K562 (cell line): ENCODE results near the gene WWOX. TPM values are rescaled to one million over a fixed set of nuclear protein-coding genes. Genes with fewer than 3 reads are reported as not detected.

Source experiments
- ATAC-seq: fragments of 200-7000 bp; cut with Tn5 transposase; 3 replicates; pipeline ENCODE4 v1.9.1; 2020; ENCODE audit warnings: moderate library complexity
- BruUV-seq: library from RNA; stranded (reverse); fragments of 400-500 nt; replicated peaks from 2 replicates; lab custom pipeline; 2021; lab: Mats Ljungman, UMichigan
- CTCF ChIA-PET: fragments of 300-600 bp; formaldehyde crosslinking; extraction: SDS; loops from one replicate; lab custom pipeline; 2021; ENCODE audit warnings: low intra/inter-chr PET ratio; lab: Yijun Ruan, JAX
- POLR2A ChIA-PET: fragments of 300-600, 350-650 bp; sonication (Branson Sonifier 250); formaldehyde crosslinking; extraction: SDS; loops from one replicate; lab custom pipeline; 2021; ENCODE audit warnings: antibody characterized with exemption, inconsistent platforms; lab: Yijun Ruan, JAX
- DNase-seq, 4 experiments: peaks; one replicate each; pipeline versions ENCODE4 v3.0.0 to v3.0.0-alpha.2; 2011 to 2018; ENCODE audit warnings: low spot score in 3 of 4, mixed read lengths in 3 of 4; ENCODE audit errors: extremely low read depth in 1 of 4
- FAIRE-seq: peaks from 2 replicates; lab custom pipeline; 2011; peaks lifted over from hg19 to GRCh38; lab: Jason Lieb, UNC
- H2AFZ ChIP-seq: 2 replicates; pipeline ENCODE4 v1.6.0; 2011; ENCODE audit warnings: low read depth, low read length, control low read depth, inconsistent platforms
- H3K27ac ChIP-seq: fragments of 200-600 bp; 3 replicates; pipeline ENCODE4 v1.8.0; 2011; ENCODE audit warnings: low read depth, mild to moderate bottlenecking, control low read depth, inconsistent platforms, low read length, moderate library complexity, mixed read lengths; ENCODE audit errors: extremely low read depth
- H3K27me3 ChIP-seq, 2 experiments: fragments of 300-600 bp in 1 of 2; 2 replicates in 1 of 2; 3 replicates in 1 of 2; pipeline versions ENCODE4 v1.6.0 to v1.8.0; 2011; ENCODE audit warnings: inconsistent platforms in 2 of 2, low read length in 2 of 2, mild to moderate bottlenecking in 1 of 2, mixed read lengths in 1 of 2, moderate library complexity in 1 of 2; ENCODE audit not compliant: control insufficient read depth in 2 of 2, insufficient read depth in 2 of 2
- H3K36me3 ChIP-seq: fragments of 300-600 bp; 3 replicates; pipeline ENCODE4 v1.8.0; 2011; ENCODE audit warnings: mild to moderate bottlenecking, low read length, inconsistent platforms; ENCODE audit not compliant: control insufficient read depth, insufficient read depth
- H3K4me1 ChIP-seq, 2 experiments: fragments of 200-600 bp in 1 of 2; replicated peaks in 1 of 2; 2 replicates in 1 of 2; 3 replicates in 1 of 2; pipeline versions ENCODE4 v1.5.1 to v1.8.0; 2011; ENCODE audit warnings: inconsistent platforms in 2 of 2, low read length in 2 of 2, mild to moderate bottlenecking in 1 of 2, mixed read lengths in 1 of 2, moderate library complexity in 1 of 2; ENCODE audit not compliant: control insufficient read depth in 2 of 2, insufficient read depth in 2 of 2
- H3K4me2 ChIP-seq: 2 replicates; pipeline ENCODE4 v1.6.1; 2011; ENCODE audit warnings: low read length, control low read depth, inconsistent platforms, mixed read lengths; ENCODE audit not compliant: insufficient read depth
- H3K4me3 ChIP-seq: fragments of 200-600 bp; sonication (generic), shearing (Covaris generic); 2 replicates; pipeline ENCODE4 v1.5.1; 2016; ENCODE audit warnings: control low read depth, inconsistent platforms
- H3K79me2 ChIP-seq: fragments of 200-600 bp; 3 replicates; pipeline ENCODE4 v1.8.0; 2011; ENCODE audit warnings: low read length, inconsistent platforms; ENCODE audit not compliant: control insufficient read depth, insufficient read depth
- H3K9ac ChIP-seq, 2 experiments: 2 replicates each; pipeline versions ENCODE4 v1.6.0 to v1.6.1; 2011; ENCODE audit warnings: low read depth in 2 of 2, low read length in 2 of 2, control low read depth in 1 of 2, inconsistent platforms in 1 of 2, mild to moderate bottlenecking in 1 of 2, mixed read lengths in 1 of 2; ENCODE audit not compliant: insufficient read depth in 1 of 2
- H3K9me1 ChIP-seq: one replicate; pipeline ENCODE4 v1.6.0; 2011; ENCODE audit warnings: inconsistent platforms, mild to moderate bottlenecking, low read length, moderate library complexity; ENCODE audit not compliant: control insufficient read depth, insufficient read depth
- H3K9me3 ChIP-seq: replicated peaks from 2 replicates; pipeline ENCODE4 v1.5.1; 2011; ENCODE audit warnings: low read depth, low read length, inconsistent platforms; ENCODE audit not compliant: control insufficient read depth, insufficient read depth
- H4K20me1 ChIP-seq: replicated peaks from 2 replicates; pipeline ENCODE4 v1.6.1; 2011; ENCODE audit warnings: low read length, inconsistent platforms, mixed read lengths; ENCODE audit not compliant: control insufficient read depth, insufficient read depth
- CREM ChIP-seq: IDR thresholded peaks from 2 replicates; pipeline ENCODE4 v1.6.1; 2014; ENCODE audit warnings: antibody characterized with exemption, low read depth
- POLR2AphosphoS5 ChIP-seq: IDR thresholded peaks from 2 replicates; pipeline ENCODE4 v1.6.1; 2011; ENCODE audit warnings: mild to moderate bottlenecking, low read depth, low read length, moderate library complexity; ENCODE audit not compliant: control insufficient read depth, insufficient read depth
- RAD51 ChIP-seq: fragments of 450-650 bp; IDR thresholded peaks from 2 replicates; pipeline ENCODE4 v1.7.1; 2016; ENCODE audit warnings: low read depth, mild to moderate bottlenecking, borderline replicate concordance
- TAF7 ChIP-seq: fragments of 450-650 bp; IDR thresholded peaks from 2 replicates; pipeline ENCODE4 v1.6.1; 2016; ENCODE audit warnings: missing genetic modification characterization, missing compliant biosample characterization
- TFE3 ChIP-seq: fragments of 450-650 bp; formaldehyde crosslinking; IDR thresholded peaks from 2 replicates; pipeline ENCODE4 v1.4.0; 2020; ENCODE audit warnings: mild to moderate bottlenecking, mixed read lengths
- WGBS: fragments of 100-300 bp; shearing (Covaris generic); methylation state at CpG from one replicate; pipeline ENCODE4 v1.1.6; 2016; ENCODE audit warnings: low coverage, mixed read lengths; ENCODE audit not compliant: insufficient coverage; ENCODE audit errors: missing lambda C conversion rate; 5-methylcytosine and 5-hydroxymethylcytosine counted together
- in situ Hi-C: fragments of 300-500 bp; cut with MboI; formaldehyde crosslinking; loops from 4 replicates; pipeline ENCODE4 v1.15.0; 2018; ENCODE audit warnings: inconsistent platforms, mixed read lengths
- intact Hi-C: fragments of 100-400 bp; cut with micrococcal nuclease; formaldehyde crosslinking; loops from 2 replicates; pipeline ENCODE4 v1.14.2; 2022
- polyA plus RNA-seq, 8 experiments: library from polyadenylated mRNA; depleted of rRNA in 4 of 8; stranded (reverse) in 5 of 8; unstranded in 3 of 8; fragments of >200 nt; fragmentation: Nextera tagmentation in 2 of 8; fragmentation: Illumina TruSeq in 1 of 8; extraction: Ambion mirVana in 2 of 8; extraction: Trizol in 1 of 8; gene quantifications; 2 replicates each; pipeline versions ENCODE4 v1.2.1 to v1.2.3, GENCODE V29; 2011 to 2014; ENCODE audit warnings: inconsistent platforms in 1 of 8, missing spikeins in 1 of 8
- total RNA-seq, 7 experiments: library from RNA; depleted of rRNA in 6 of 7; stranded (reverse); fragments of >200 nt in 6 of 7; fragmentation: Illumina TruSeq in 2 of 7; extraction: Trizol in 2 of 7; gene quantifications; 2 replicates each; pipeline versions ENCODE4 v1.2.1 to v1.2.3, GENCODE V29; 2011 to 2021; ENCODE audit warnings: low replicate concordance in 1 of 7

WWOX gene
- total and polyA plus RNA-seq, 9 of the 15 experiments (the other 6 are each of a cell fraction or from before 2014, with no cell fraction given): 1.6 to 22.7 (median 8.1) TPM

GRCh38 chr16:79175286-79176057, 1076.0 kb downstream of the WWOX start:
- CTCF ChIA-PET: no interaction called here
- in situ Hi-C loops: no loop called here
- H4K20me1 ChIP-seq: no peaks in the 10 kb centered on the region

More at GRCh38 chr16:79175286-79176057, 1076.0 kb downstream of the WWOX start:
- no peak for ATAC-seq
- no peaks in the 10 kb centered on the region for H3K4me1 ChIP-seq
- no peaks in the 10 kb centered on the region; the same call in 1 of the 2 replicates for H3K9me3 ChIP-seq
- TF ChIP-seq TFE3 (peak; percentile 88), POLR2AphosphoS5 (no peak), TAF7 (tag) (no peak), RAD51 (peak; percentile 32; the same call in 1 of the 2 replicates), CREM (no peak)
- TF ChIP-seq, all 486 proteins: peak for 2
- Histone ChIP-seq H3K79me2 (no peaks in the 10 kb centered on the region), H3K27me3 (no peaks in the 10 kb centered on the region; a peak in 2 of 5 replicates), H2AFZ (no peak overlapping the region), H3K4me3 (no peak overlapping the region), H3K27ac (no peak overlapping the region), H3K4me2 (no peak overlapping the region), H3K9ac (no peak overlapping the region), H3K9me1 (no peaks in the 10 kb centered on the region), H3K36me3 (no peaks in the 10 kb centered on the region)
- POLR2A ChIA-PET: interaction anchor here (1.1 to 1.4 kb wide), 2 partner anchors 12 to 196 kb away, joined by 3 read pairs; no protein-coding TSS in a partner anchor
- DNase-seq (no peak), FAIRE-seq (no peak)
- WGBS: under 1% methylated on average over 6 of the region's 6 CpGs
- intact Hi-C loops: no loop called here
- BruUV-seq: no TSS peak
